Duodenal mucosa (tissue), 2 donors: ENCODE data around the gene TMEM94.
"Not testable (repeated sequence)": the region's sequence is repeated elsewhere in the genome, so short reads cannot be mapped to it uniquely, and the experiment has no call there.

Experiments used
- H3K27ac ChIP-seq: one replicate; pipeline ENCODE4 v1.7.0; 2013; ENCODE audit warnings: low read depth, low read length
- H3K27me3 ChIP-seq, 2 donors: one replicate each; pipeline ENCODE4 v1.7.0; 2013; ENCODE audit warnings: low read length in 2 of 2, control low read depth in 1 of 2; ENCODE audit not compliant: insufficient read depth in 2 of 2, control insufficient read depth in 1 of 2
- H3K36me3 ChIP-seq, 2 donors: one replicate each; pipeline ENCODE4 v1.7.0; 2013; ENCODE audit warnings: low read length in 2 of 2, control low read depth in 1 of 2; ENCODE audit not compliant: insufficient read depth in 2 of 2, control insufficient read depth in 1 of 2
- H3K4me1 ChIP-seq, 2 donors: one replicate each; pipeline ENCODE4 v1.7.0; 2013; ENCODE audit warnings: low read length in 2 of 2, control low read depth in 1 of 2; ENCODE audit not compliant: insufficient read depth in 2 of 2, control insufficient read depth in 1 of 2
- H3K4me3 ChIP-seq, 2 donors: one replicate each; pipeline ENCODE4 v1.7.0; 2013; ENCODE audit warnings: low read length in 2 of 2, low read depth in 1 of 2
- H3K9ac ChIP-seq, 2 donors: one replicate each; pipeline ENCODE4 v1.7.0; 2013; ENCODE audit warnings: low read length in 2 of 2, low read depth in 1 of 2
- H3K9me3 ChIP-seq, 2 donors: one replicate each; pipeline ENCODE4 v1.7.0; 2013; ENCODE audit warnings: low read length in 2 of 2, control low read depth in 1 of 2; ENCODE audit not compliant: control insufficient read depth in 1 of 2

TMEM94 gene

DNA sequence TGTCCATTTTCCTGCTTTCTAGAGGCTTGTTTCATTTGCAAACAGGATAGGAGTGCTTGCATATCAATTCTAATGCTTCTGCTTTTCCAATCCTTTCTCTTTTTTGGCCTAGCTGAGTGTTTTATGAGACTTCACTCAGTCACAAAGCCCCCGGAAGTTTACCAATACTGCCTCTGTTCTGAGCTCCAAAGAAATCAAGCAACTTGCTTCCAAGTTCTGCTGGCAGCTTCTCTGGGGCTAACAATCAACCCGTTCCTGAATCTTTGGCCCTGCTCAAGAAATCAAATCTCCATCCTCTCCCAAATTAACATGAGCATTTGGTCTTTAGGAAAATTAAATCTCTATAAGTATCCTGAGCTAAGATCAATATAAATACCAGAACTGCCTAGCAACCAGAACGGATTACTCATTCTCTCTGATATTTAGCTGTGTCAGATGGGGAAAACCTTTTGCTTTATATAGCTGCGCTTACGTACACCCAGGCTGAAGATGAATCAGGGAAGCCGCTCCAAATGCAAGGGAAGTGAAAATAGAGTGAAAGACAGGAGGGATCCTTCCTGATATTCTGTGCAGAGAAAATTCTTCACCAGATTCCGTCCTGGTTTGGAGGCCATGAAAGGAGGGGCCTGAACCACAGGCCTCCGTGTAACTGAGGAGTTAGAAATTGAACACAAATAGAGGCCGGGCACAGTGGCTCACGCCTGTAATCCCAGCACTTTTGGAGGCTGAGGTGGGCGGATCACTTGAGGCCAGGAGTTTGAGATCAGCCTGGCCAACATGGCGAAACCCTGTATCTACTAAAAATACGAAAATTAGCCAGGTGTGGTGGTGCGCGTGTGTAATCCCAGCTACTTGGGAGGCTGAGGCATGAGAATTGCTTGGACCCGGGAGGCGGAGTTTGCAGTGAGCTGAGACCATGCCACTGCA lies 27.6 kb upstream of the TMEM94 start:
- Histone ChIP-seq H3K9ac (no peak overlapping the region), H3K36me3 (no peaks in the 10 kb centered on the region), H3K4me1 (peaks cover 8 to 14% of the 10 kb centered on the region in 2 donors), H3K4me3 (no peak overlapping the region), H3K9me3 (no peaks in the 10 kb centered on the region), H3K27ac (peak overlapping the region; percentile 37), H3K27me3 (no peaks in the 10 kb centered on the region)

GRCh38 chr17:75430159-75430974 lies 26.1 kb upstream of the TMEM94 start:
- no peaks in the 10 kb centered on the region for H3K9me3 ChIP-seq
- no peaks in the 10 kb centered on the region for H3K27me3 ChIP-seq
- H3K4me3 ChIP-seq = peak overlapping the region; percentile 17 to 29
- no peak overlapping the region for H3K9ac ChIP-seq
- H3K27ac ChIP-seq = peak overlapping the region; percentile 20
- no peaks in the 10 kb centered on the region for H3K36me3 ChIP-seq
- peaks cover 14 to 21% of the 10 kb centered on the region in 2 donors for H3K4me1 ChIP-seq

- no peak overlapping the region for H3K27ac ChIP-seq
- H3K36me3 ChIP-seq = no peaks in the 10 kb centered on the region
- no peak overlapping the region for H3K9ac ChIP-seq
- H3K4me3 ChIP-seq = no peak overlapping the region
- H3K27me3 ChIP-seq = no peaks in the 10 kb centered on the region
- no peaks in the 10 kb centered on the region for H3K9me3 ChIP-seq
- H3K4me1 ChIP-seq = peaks cover 17 to 26% of the 10 kb centered on the region in 2 donors
Observed at GRCh38 chr17:75433218-75433783, 23.1 kb upstream of the TMEM94 start.

- H3K27ac ChIP-seq, H3K36me3 ChIP-seq, H3K4me3 ChIP-seq, H3K27me3 ChIP-seq, H3K9me3 ChIP-seq, H3K9ac ChIP-seq: not testable (repeated sequence)
- peaks cover 17 to 26% of the 10 kb centered on the region in 2 donors for H3K4me1 ChIP-seq
Observed at GRCh38 chr17:75434433-75434832, 22.0 kb upstream of the TMEM94 start.

DNA sequence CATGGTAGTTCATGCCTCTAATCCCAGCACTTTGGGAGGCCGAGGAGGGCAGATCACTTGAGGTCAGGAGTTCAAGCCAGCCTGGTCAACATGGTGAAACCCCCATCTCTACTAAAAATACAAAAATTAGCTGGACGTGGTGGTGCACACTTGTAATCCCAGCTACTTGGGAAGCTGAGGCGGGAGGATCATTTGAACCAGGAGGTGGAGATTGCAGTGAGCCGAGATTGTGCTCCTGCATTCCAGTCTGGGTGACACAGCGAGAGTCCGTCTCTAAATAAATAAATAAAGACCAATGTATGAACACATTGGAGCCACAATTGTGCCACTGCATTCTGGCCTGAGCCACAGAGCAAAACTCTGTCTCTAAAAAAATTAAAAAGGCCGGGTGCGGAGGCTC lies 19.0 kb upstream of the TMEM94 start:
- not testable (repeated sequence) for H3K4me3 ChIP-seq, H3K9me3 ChIP-seq, H3K9ac ChIP-seq, H3K27ac ChIP-seq, H3K27me3 ChIP-seq, H3K36me3 ChIP-seq
- peaks cover 9 to 15% of the 10 kb centered on the region in 2 donors for H3K4me1 ChIP-seq

GRCh38 chr17:75439287-75439686 lies 17.1 kb upstream of the TMEM94 start:
- Histone ChIP-seq H3K4me3 (no peak overlapping the region), H3K36me3 (no peaks in the 10 kb centered on the region), H3K9ac (no peak overlapping the region), H3K27ac (no peak overlapping the region), H3K27me3 (no peaks in the 10 kb centered on the region), H3K4me1 (peaks cover 9 to 15% of the 10 kb centered on the region in 2 donors), H3K9me3 (no peaks in the 10 kb centered on the region)

- Histone ChIP-seq H3K27me3 (no peaks in the 10 kb centered on the region), H3K36me3 (no peaks in the 10 kb centered on the region), H3K27ac (no peak overlapping the region), H3K4me3 (no peak overlapping the region), H3K9ac (no peak overlapping the region), H3K9me3 (no peaks in the 10 kb centered on the region), H3K4me1 (peaks cover 3 to 5% of the 10 kb centered on the region in 2 donors)
Observed at GRCh38 chr17:75440738-75441448, 15.5 kb upstream of the TMEM94 start.

GRCh38 chr17:75442168-75443103 lies 14.0 kb upstream of the TMEM94 start:
- no peak overlapping the region for H3K9ac ChIP-seq
- no peaks in the 10 kb centered on the region for H3K36me3 ChIP-seq
- H3K27ac ChIP-seq = peak overlapping the region; percentile 5

GRCh38 chr17:75445296-75445695 lies 11.1 kb upstream of the TMEM94 start:
- Histone ChIP-seq H3K9me3 (no peaks in the 10 kb centered on the region), H3K36me3 (no peaks in the 10 kb centered on the region), H3K9ac (no peak overlapping the region), H3K4me1 (no peaks in the 10 kb centered on the region), H3K4me3 (no peak overlapping the region), H3K27ac (no peak overlapping the region), H3K27me3 (no peaks in the 10 kb centered on the region)

More at GRCh38 chr17:75442168-75443103, 14.0 kb upstream of the TMEM94 start:
- H3K9me3 ChIP-seq = no peaks in the 10 kb centered on the region
- no peak overlapping the region for H3K4me3 ChIP-seq
- no peaks in the 10 kb centered on the region for H3K27me3 ChIP-seq
- H3K4me1 ChIP-seq = no peaks in the 10 kb centered on the region
